Stimulated activated CD8-positive, alpha-beta memory T cell treated with anti-CD3 and anti-CD28 coated beads, Interleukin-12 subunit alpha, Interleukin-12 subunit beta, amount 100 ng/mL, for 24 hours (primary cell): ENCODE data around the gene LRRC14B.
A peak's percentile ranks its signal among the peaks of the same experiment; 100 is the strongest.

Experiments
- DNase-seq: peaks from one replicate; pipeline ENCODE4 v3.0.0-alpha.2; 2020; ENCODE audit errors: extremely low read depth

Gene LRRC14B

GRCh38 chr5:174291-174600, 17.0 kb upstream of the LRRC14B start:
- no peak for DNase-seq

- no peak for DNase-seq
Measured at GRCh38 chr5:174876-175465, 16.3 kb upstream of the LRRC14B start.

GRCh38 chr5:176296-176823, 14.9 kb upstream of the LRRC14B start:
- no peak for DNase-seq

- no peak for DNase-seq
Measured at GRCh38 chr5:178110-178509, 13.2 kb upstream of the LRRC14B start.

GRCh38 chr5:179401-179800, 11.9 kb upstream of the LRRC14B start:
- DNase-seq: no peak

- DNase-seq: no peak
Measured at GRCh38 chr5:180286-180918, 10.9 kb upstream of the LRRC14B start.

- DNase-seq: no peak
Measured at GRCh38 chr5:181160-181559, 10.1 kb upstream of the LRRC14B start.

GRCh38 chr5:181566-181965, 9.7 kb upstream of the LRRC14B start:
- no peak for DNase-seq

GRCh38 chr5:182126-182525, 9.2 kb upstream of the LRRC14B start:
- DNase-seq: no peak

GRCh38 chr5:184471-184870, 6.8 kb upstream of the LRRC14B start:
- no peak for DNase-seq

- DNase-seq: no peak
Measured at GRCh38 chr5:185095-186070, 5.9 kb upstream of the LRRC14B start.

GRCh38 chr5:186091-187041, 4.9 kb upstream of the LRRC14B start:
- DNase-seq: no peak

GRCh38 chr5:187042-187431, 4.3 kb upstream of the LRRC14B start:
- no peak for DNase-seq

GRCh38 chr5:187617-188451, 3.5 kb upstream of the LRRC14B start:
- DNase-seq: no peak

- DNase-seq: peak; percentile 66
Measured at GRCh38 chr5:188488-189481, 2.5 kb upstream of the LRRC14B start.

- no peak for DNase-seq
Measured at GRCh38 chr5:189486-189885, 1.8 kb upstream of the LRRC14B start.

- no peak for DNase-seq
Measured at GRCh38 chr5:189976-190365, 1.3 kb upstream of the LRRC14B start.

- no peak for DNase-seq
Measured at GRCh38 chr5:190366-191035, 794 bp upstream of the LRRC14B start.
